ENCODE data around the gene DNAAF5. TPM values are rescaled to one million over a fixed set of nuclear protein-coding genes. Genes with fewer than 3 reads are reported as not detected.

DNAAF5 gene
- polyA plus RNA-seq, 2 donors = 7.8 to 14.6 TPM

DNA sequence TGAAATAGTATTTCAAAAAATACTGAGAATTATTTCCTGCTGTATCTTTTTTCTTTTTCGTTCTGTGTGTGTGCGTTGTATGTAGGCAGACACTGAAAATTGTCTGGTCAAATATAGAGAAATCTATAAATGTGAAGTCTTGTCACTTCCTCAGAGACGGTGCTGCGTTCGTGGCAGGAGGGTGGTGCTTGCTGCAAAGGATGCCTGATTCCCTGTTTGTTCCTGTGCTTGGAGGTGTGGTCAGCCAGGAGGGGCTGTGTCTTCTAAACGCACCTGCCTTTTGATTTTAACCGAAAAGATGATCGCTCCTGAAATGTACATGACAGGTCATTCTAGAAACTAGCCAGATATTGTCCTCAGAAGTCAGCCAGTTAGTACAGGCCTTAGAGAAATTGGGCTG, 33.1 kb downstream of the DNAAF5 start:
- H3K27ac ChIP-seq (ENCODE audit: low read depth in 2 of 2, low read length in 1 of 2) = no peak overlapping the region
- H3K9me3 ChIP-seq (ENCODE audit: control insufficient read depth in 2 of 2, insufficient read depth in 1 of 2, low read depth in 1 of 2, low read length in 1 of 2) = no peaks in the 10 kb centered on the region
- WGBS, 2 donors = 89 to 90% methylated on average over 8 of the region's 8 CpGs
- H3K36me3 ChIP-seq (ENCODE audit: control insufficient read depth in 2 of 2, insufficient read depth in 2 of 2, low read length in 1 of 2) = peaks cover 12 to 52% of the 10 kb centered on the region in 2 donors
- no peak overlapping the region for H3K4me3 ChIP-seq (ENCODE audit: low read depth in 1 of 2, low read length in 2 of 2)
- no peaks in the 10 kb centered on the region for H3K27me3 ChIP-seq (ENCODE audit: control insufficient read depth in 1 of 2, insufficient read depth in 2 of 2, low read length in 2 of 2)
- H3K4me1 ChIP-seq (ENCODE audit: control insufficient read depth in 2 of 2, insufficient read depth in 2 of 2, low read length in 1 of 2) = no peaks in the 10 kb centered on the region

DNA sequence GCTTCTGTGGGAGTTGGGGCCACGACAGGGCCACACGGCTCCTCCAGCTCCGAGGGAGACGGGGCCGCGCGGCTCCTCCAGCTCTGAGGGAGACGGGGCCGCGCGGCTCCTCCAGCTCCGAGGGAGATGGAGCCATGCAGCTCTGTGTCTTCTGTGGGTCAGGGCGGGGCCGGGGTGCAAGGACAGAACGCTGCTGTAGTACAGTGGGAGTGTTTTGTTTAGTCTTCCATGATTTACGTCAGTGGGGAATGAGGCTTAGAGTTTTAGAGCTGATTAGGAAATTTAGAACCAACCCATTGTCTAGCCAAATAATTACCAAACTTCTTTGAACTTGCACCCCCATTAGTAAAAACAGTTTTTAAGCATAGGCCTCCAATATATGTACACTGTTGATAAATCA, 33.5 kb downstream of the DNAAF5 start:
- Histone ChIP-seq H3K27me3 (ENCODE audit: control insufficient read depth in 1 of 2, insufficient read depth in 2 of 2, low read length in 2 of 2) (no peaks in the 10 kb centered on the region), H3K36me3 (ENCODE audit: control insufficient read depth in 2 of 2, insufficient read depth in 2 of 2, low read length in 1 of 2) (peaks cover 11 to 52% of the 10 kb centered on the region in 2 donors), H3K27ac (ENCODE audit: low read depth in 2 of 2, low read length in 1 of 2) (no peak overlapping the region), H3K4me3 (ENCODE audit: low read depth in 1 of 2, low read length in 2 of 2) (no peak overlapping the region), H3K9me3 (ENCODE audit: control insufficient read depth in 2 of 2, insufficient read depth in 1 of 2, low read depth in 1 of 2, low read length in 1 of 2) (no peaks in the 10 kb centered on the region), H3K4me1 (ENCODE audit: control insufficient read depth in 2 of 2, insufficient read depth in 2 of 2, low read length in 1 of 2) (no peaks in the 10 kb centered on the region)
- 94 to 95% methylated on average over 16 of the region's 16 CpGs for WGBS, 2 donors

DNA sequence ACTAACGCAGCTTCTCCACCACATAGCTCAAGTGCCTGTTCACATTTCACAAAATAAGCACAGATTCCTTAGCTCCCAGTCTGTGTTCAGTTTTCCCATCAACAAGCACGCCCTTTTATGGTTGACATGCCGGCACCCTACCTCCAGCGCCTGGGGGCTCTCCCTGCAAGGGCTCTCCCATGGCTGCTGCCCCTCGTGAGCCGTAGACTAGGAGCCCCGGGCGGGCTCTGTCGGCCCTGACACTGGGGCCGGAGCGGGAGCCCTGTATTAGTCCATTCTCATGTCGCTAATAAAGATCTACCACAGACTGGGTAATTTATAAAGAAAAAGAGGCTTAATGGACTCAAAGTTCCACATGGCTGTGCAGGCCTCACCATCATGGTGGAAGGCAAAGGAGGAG, 34.6 kb downstream of the DNAAF5 start:
- H3K36me3 ChIP-seq (ENCODE audit: control insufficient read depth in 2 of 2, insufficient read depth in 2 of 2, low read length in 1 of 2) = peaks cover 10 to 48% of the 10 kb centered on the region in 2 donors
- no peaks in the 10 kb centered on the region for H3K9me3 ChIP-seq (ENCODE audit: control insufficient read depth in 2 of 2, insufficient read depth in 1 of 2, low read depth in 1 of 2, low read length in 1 of 2)
- H3K27ac ChIP-seq (ENCODE audit: low read depth in 2 of 2, low read length in 1 of 2) = no peak overlapping the region
- no peaks in the 10 kb centered on the region for H3K27me3 ChIP-seq (ENCODE audit: control insufficient read depth in 1 of 2, insufficient read depth in 2 of 2, low read length in 2 of 2)
- no peak overlapping the region for H3K4me3 ChIP-seq (ENCODE audit: low read depth in 1 of 2, low read length in 2 of 2)
- WGBS, 2 donors = 97 to 98% methylated on average over 12 of the region's 12 CpGs
- H3K4me1 ChIP-seq (ENCODE audit: control insufficient read depth in 2 of 2, insufficient read depth in 2 of 2, low read length in 1 of 2) = no peaks in the 10 kb centered on the region

DNA sequence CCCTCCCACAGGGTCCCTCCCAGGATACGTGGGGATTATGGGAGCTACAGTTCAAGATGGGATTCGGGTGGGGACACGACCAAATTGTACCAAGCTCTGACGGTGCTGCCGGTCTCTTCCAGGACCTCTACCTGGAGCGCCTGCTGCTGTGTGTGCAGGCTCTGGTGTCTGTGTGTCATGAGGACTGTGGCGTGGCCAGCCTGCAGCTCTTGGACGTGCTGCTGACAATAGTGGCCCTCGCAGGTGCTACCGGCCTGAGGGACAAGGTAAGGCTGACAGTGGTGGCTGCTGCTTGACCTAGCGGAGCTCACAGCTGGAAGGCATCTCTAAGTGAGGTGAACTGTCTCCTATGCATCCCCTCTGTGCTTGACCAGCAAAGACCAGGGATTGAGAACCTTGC, 35.1 kb downstream of the DNAAF5 start:
- H3K4me3 ChIP-seq (ENCODE audit: low read depth in 1 of 2, low read length in 2 of 2) = no peak overlapping the region
- H3K27ac ChIP-seq (ENCODE audit: low read depth in 2 of 2, low read length in 1 of 2) = no peak overlapping the region
- peaks cover 10 to 43% of the 10 kb centered on the region in 2 donors for H3K36me3 ChIP-seq (ENCODE audit: control insufficient read depth in 2 of 2, insufficient read depth in 2 of 2, low read length in 1 of 2)
- no peaks in the 10 kb centered on the region for H3K4me1 ChIP-seq (ENCODE audit: control insufficient read depth in 2 of 2, insufficient read depth in 2 of 2, low read length in 1 of 2)
- WGBS, 2 donors = 95 to 96% methylated on average over 11 of the region's 11 CpGs
- H3K27me3 ChIP-seq (ENCODE audit: control insufficient read depth in 1 of 2, insufficient read depth in 2 of 2, low read length in 2 of 2) = no peaks in the 10 kb centered on the region
- H3K9me3 ChIP-seq (ENCODE audit: control insufficient read depth in 2 of 2, insufficient read depth in 1 of 2, low read depth in 1 of 2, low read length in 1 of 2) = no peaks in the 10 kb centered on the region

DNA sequence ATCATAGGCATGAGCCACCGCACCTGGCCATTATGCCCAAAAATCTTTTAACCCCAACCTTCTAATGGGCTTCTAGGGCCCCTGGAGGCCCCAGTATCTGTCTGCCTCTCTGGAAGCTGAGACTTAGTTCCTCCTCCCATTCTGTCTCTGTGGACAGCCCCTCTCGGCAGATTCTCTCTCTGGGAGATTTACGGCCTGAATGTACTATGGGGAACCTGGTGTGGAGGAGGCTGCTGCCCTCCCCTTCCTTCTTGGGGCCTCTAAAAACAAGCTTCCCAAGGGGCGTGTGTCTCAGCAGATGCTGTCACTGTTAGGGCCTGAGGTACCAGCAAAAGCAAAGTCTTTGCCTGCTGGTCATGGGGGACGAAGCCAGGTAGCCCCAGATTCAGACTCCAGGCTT, 36.4 kb downstream of the DNAAF5 start:
- H3K9me3 ChIP-seq (ENCODE audit: control insufficient read depth in 2 of 2, insufficient read depth in 1 of 2, low read depth in 1 of 2, low read length in 1 of 2) = no peaks in the 10 kb centered on the region
- no peak overlapping the region for H3K27ac ChIP-seq (ENCODE audit: low read depth in 2 of 2, low read length in 1 of 2)
- H3K4me3 ChIP-seq (ENCODE audit: low read depth in 1 of 2, low read length in 2 of 2) = no peak overlapping the region
- WGBS, 2 donors = 79 to 90% methylated on average over 5 of the region's 5 CpGs
- no peaks in the 10 kb centered on the region for H3K4me1 ChIP-seq (ENCODE audit: control insufficient read depth in 2 of 2, insufficient read depth in 2 of 2, low read length in 1 of 2)
- H3K27me3 ChIP-seq (ENCODE audit: control insufficient read depth in 1 of 2, insufficient read depth in 2 of 2, low read length in 2 of 2) = no peaks in the 10 kb centered on the region
- peaks cover 6 to 40% of the 10 kb centered on the region in 2 donors for H3K36me3 ChIP-seq (ENCODE audit: control insufficient read depth in 2 of 2, insufficient read depth in 2 of 2, low read length in 1 of 2)

DNA sequence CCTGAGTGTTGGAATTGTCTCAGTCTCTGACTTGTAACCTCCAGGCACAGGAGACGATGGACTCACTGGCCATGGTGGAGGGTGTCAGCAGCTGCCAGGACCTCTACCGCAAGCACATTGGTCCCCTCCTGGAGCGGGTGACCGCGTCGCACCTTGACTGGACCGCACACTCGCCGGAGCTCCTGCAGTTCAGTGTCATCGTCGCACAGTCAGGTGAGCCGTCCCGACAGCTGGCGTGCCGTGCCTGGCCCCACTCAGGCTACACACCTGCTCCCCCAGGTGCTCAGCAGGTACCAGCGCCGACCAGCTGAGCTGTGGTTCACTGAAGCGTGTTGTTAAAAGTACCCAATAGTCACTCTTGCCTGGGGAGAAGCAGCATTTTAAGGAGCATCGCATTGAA, 37.3 kb downstream of the DNAAF5 start:
- Histone ChIP-seq H3K36me3 (ENCODE audit: control insufficient read depth in 2 of 2, insufficient read depth in 2 of 2, low read length in 1 of 2) (peaks cover 6 to 47% of the 10 kb centered on the region in 2 donors), H3K4me3 (ENCODE audit: low read depth in 1 of 2, low read length in 2 of 2) (no peak overlapping the region)
- WGBS, 2 donors = 97 to 99% methylated on average over 19 of the region's 19 CpGs

DNA sequence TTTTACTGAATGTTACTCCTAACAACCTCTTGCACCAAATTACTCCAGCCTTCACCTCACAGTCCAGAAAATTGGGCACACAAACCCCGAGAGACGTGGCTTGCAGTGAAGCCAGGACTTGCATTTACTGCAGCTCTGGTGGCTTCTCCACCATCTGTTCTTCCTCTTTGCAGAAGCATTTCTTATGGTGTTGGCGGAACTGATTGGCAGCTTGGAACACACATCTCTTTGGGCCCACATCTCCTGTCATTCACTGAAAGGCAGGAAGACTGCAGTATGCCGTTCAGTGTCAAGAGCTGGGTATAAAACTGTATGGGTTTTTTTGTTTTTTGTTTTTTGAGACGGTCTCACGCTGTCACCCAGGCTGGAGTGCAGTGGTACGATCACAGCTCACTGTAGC, 38.9 kb downstream of the DNAAF5 start:
- no peaks in the 10 kb centered on the region for H3K27me3 ChIP-seq (ENCODE audit: control insufficient read depth in 1 of 2, insufficient read depth in 2 of 2, low read length in 2 of 2)
- peaks cover 6 to 52% of the 10 kb centered on the region in 2 donors for H3K36me3 ChIP-seq (ENCODE audit: control insufficient read depth in 2 of 2, insufficient read depth in 2 of 2, low read length in 1 of 2)
- no peaks in the 10 kb centered on the region for H3K4me1 ChIP-seq (ENCODE audit: control insufficient read depth in 2 of 2, insufficient read depth in 2 of 2, low read length in 1 of 2)
- peaks cover 0 to 2% of the 10 kb centered on the region in 2 donors for H3K9me3 ChIP-seq (ENCODE audit: control insufficient read depth in 2 of 2, insufficient read depth in 1 of 2, low read depth in 1 of 2, low read length in 1 of 2)
- no peak overlapping the region for H3K27ac ChIP-seq (ENCODE audit: low read depth in 2 of 2, low read length in 1 of 2)
- no peak overlapping the region for H3K4me3 ChIP-seq (ENCODE audit: low read depth in 1 of 2, low read length in 2 of 2)
- WGBS, 2 donors = 97 to 99% methylated on average over 7 of the region's 7 CpGs

More for the DNA sequence above, 37.3 kb downstream of the DNAAF5 start:
- Histone ChIP-seq H3K27me3 (ENCODE audit: control insufficient read depth in 1 of 2, insufficient read depth in 2 of 2, low read length in 2 of 2) (no peaks in the 10 kb centered on the region), H3K9me3 (ENCODE audit: control insufficient read depth in 2 of 2, insufficient read depth in 1 of 2, low read depth in 1 of 2, low read length in 1 of 2) (no peaks in the 10 kb centered on the region), H3K27ac (ENCODE audit: low read depth in 2 of 2, low read length in 1 of 2) (no peak overlapping the region), H3K4me1 (ENCODE audit: control insufficient read depth in 2 of 2, insufficient read depth in 2 of 2, low read length in 1 of 2) (no peaks in the 10 kb centered on the region)

DNA sequence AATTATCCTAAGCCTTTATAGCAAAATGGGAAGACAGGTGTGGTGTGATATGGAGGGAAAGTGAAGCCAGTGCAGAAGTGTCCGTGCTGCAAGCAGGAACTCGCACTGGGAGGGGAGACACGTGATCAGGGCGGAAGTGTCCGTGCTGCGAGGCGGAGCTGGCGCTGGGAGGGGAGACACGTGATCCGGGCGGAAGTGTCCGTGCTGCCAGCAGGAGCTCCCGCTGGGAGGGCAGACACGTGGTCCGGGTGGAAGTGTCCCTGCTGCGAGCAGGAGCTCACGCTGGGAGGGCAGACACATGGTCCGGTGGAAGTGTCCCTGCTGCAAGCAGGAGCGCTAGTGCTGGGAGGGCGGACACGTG, 41.1 kb downstream of the DNAAF5 start:
- H3K4me1 ChIP-seq (ENCODE audit: control insufficient read depth in 2 of 2, insufficient read depth in 2 of 2, low read length in 1 of 2) = peaks cover 0 to 3% of the 10 kb centered on the region in 2 donors
- no peaks in the 10 kb centered on the region for H3K27me3 ChIP-seq (ENCODE audit: control insufficient read depth in 1 of 2, insufficient read depth in 2 of 2, low read length in 2 of 2)
- H3K9me3 ChIP-seq (ENCODE audit: control insufficient read depth in 2 of 2, insufficient read depth in 1 of 2, low read depth in 1 of 2, low read length in 1 of 2) = peaks cover 0 to 2% of the 10 kb centered on the region in 2 donors
- H3K27ac ChIP-seq (ENCODE audit: low read depth in 2 of 2, low read length in 1 of 2) = no peak overlapping the region
- no peak overlapping the region for H3K4me3 ChIP-seq (ENCODE audit: low read depth in 1 of 2, low read length in 2 of 2)
- H3K36me3 ChIP-seq (ENCODE audit: control insufficient read depth in 2 of 2, insufficient read depth in 2 of 2, low read length in 1 of 2) = peaks cover 2 to 45% of the 10 kb centered on the region in 2 donors
- 85 to 90% methylated on average over 20 to 21 of the region's 21 CpGs for WGBS, 2 donors

DNA sequence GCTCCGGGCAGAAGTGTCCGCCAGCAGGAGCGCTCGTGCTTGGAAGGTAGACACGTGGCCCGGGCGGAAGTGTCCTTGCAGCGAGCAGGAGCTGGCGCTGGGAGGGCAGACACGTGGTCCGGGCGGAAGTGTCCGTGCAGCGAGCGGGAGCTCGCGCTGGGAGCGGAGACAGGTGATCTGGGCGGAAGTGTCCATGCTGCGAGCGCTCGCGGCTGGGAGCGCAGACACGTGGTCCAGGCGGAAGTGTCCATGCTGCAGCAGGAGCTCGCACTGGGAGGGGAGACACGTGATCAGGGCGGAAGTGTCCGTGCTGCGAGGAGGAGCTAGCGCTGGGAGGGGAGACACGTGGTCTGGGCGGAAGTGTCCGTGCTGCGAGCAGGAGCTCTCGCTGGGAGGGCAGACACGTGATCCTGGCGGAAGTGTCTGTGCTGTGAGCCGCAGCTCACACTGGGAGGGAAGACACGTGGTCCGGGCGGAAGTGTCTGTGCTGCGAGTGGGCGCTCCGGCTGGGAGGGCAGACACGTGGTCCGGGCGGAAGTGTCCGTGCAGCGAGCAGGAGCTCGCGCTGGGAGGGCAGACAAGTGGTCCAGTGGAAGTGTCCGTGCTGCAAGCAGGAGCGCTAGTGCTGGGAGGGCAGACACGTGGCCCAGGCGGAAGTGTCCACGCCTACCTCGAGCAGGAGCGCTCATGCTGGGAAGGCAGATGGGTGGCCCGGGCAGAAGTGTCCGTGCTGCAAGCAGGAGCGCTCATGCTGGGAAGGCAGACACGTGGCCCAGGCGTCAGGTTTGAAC, 41.6 kb downstream of the DNAAF5 start:
- Histone ChIP-seq H3K27ac (ENCODE audit: low read depth in 2 of 2, low read length in 1 of 2) (no peak overlapping the region), H3K27me3 (ENCODE audit: control insufficient read depth in 1 of 2, insufficient read depth in 2 of 2, low read length in 2 of 2) (no peaks in the 10 kb centered on the region), H3K9me3 (ENCODE audit: control insufficient read depth in 2 of 2, insufficient read depth in 1 of 2, low read depth in 1 of 2, low read length in 1 of 2) (peaks cover 0 to 2% of the 10 kb centered on the region in 2 donors), H3K4me1 (ENCODE audit: control insufficient read depth in 2 of 2, insufficient read depth in 2 of 2, low read length in 1 of 2) (peaks cover 0 to 3% of the 10 kb centered on the region in 2 donors), H3K36me3 (ENCODE audit: control insufficient read depth in 2 of 2, insufficient read depth in 2 of 2, low read length in 1 of 2) (peaks cover 5 to 42% of the 10 kb centered on the region in 2 donors), H3K4me3 (ENCODE audit: low read depth in 1 of 2, low read length in 2 of 2) (no peak overlapping the region)
- WGBS, 2 donors = 93 to 94% methylated on average over 64 to 65 of the region's 65 CpGs

Measured in esophagus (tissue), 2 donors.